ENCODE measurements around the gene CFDP1. TPM values are rescaled to one million over a fixed set of nuclear protein-coding genes. Genes with fewer than 3 reads are reported as not detected.

Gene CFDP1
- total RNA-seq, 4 donors from 2014 or later, result 42.4 to 49.5 (median 44.0) TPM

GRCh38 chr16:75250089-75250808, 183.1 kb downstream of the CFDP1 start:
- H3K27ac ChIP-seq (replicated peaks in 1 of 4), result peak overlapping the region; percentile 90 to 95 (median 92)
- H3K27me3 ChIP-seq, result no peaks in the 10 kb centered on the region
- intact Hi-C loops (cut with DNase I), result loop anchor here (2.0 kb wide), 1 partner anchor 17 kb away; no protein-coding TSS in a partner anchor
- 12% methylated on average over 7 of the region's 29 CpGs for WGBS
- no peak for TF ChIP-seq CTCF (IDR thresholded peaks at IDR 0.05)
- no peak for TF ChIP-seq POLR2AphosphoS5 (IDR thresholded peaks at IDR 0.05)
- TF ChIP-seq EP300 (IDR thresholded peaks at IDR 0.05), result no peak
- TF ChIP-seq POLR2A (IDR thresholded peaks at IDR 0.05; ENCODE audit: low read depth), result no peak
- peaks cover 90 to 99% (median 97%) of the 10 kb centered on the region in 4 donors for H3K4me1 ChIP-seq
- no peaks in the 10 kb centered on the region for H3K36me3 ChIP-seq
- H3K4me3 ChIP-seq, result peak overlapping the region; percentile 74 to 84 (median 77)
- no peaks in the 10 kb centered on the region for H3K9me3 ChIP-seq
- DNase-seq (ENCODE audit: extremely low spot score), result no peak

- H3K27me3 ChIP-seq, result no peaks in the 10 kb centered on the region
- H3K27ac ChIP-seq (replicated peaks in 1 of 4), result peak overlapping the region; percentile 90 to 95 (median 92)
- H3K9me3 ChIP-seq, result no peaks in the 10 kb centered on the region
- WGBS, result 56% methylated on average over 3 of the region's 5 CpGs
- H3K4me1 ChIP-seq, result peaks cover 90 to 99% (median 97%) of the 10 kb centered on the region in 4 donors
- DNase-seq (ENCODE audit: extremely low spot score), result no peak
- intact Hi-C loops (cut with DNase I), result no loop called here
- H3K36me3 ChIP-seq, result no peaks in the 10 kb centered on the region
- TF ChIP-seq POLR2A (IDR thresholded peaks at IDR 0.05; ENCODE audit: low read depth), result no peak
- TF ChIP-seq EP300 (IDR thresholded peaks at IDR 0.05), result no peak
- no peak for TF ChIP-seq CTCF (IDR thresholded peaks at IDR 0.05)
- TF ChIP-seq POLR2AphosphoS5 (IDR thresholded peaks at IDR 0.05), result no peak
- peak overlapping the region in 1 of 4 donors; percentile 74 for H3K4me3 ChIP-seq
These were observed 183.9 kb downstream of the CFDP1 start for GRCh38 chr16:75249441-75249840.

GRCh38 chr16:75248536-75249380, 184.5 kb downstream of the CFDP1 start:
- H3K36me3 ChIP-seq, result no peaks in the 10 kb centered on the region
- no peak for DNase-seq (ENCODE audit: extremely low spot score)
- no peak for TF ChIP-seq POLR2AphosphoS5 (IDR thresholded peaks at IDR 0.05)
- H3K4me1 ChIP-seq, result peaks cover 90 to 99% (median 97%) of the 10 kb centered on the region in 4 donors
- H3K27me3 ChIP-seq, result no peaks in the 10 kb centered on the region
- intact Hi-C loops (cut with DNase I), result no loop called here
- H3K4me3 ChIP-seq, result peak overlapping the region in 1 of 4 donors; percentile 74
- H3K9me3 ChIP-seq, result no peaks in the 10 kb centered on the region
- H3K27ac ChIP-seq (replicated peaks in 1 of 4), result peak overlapping the region; percentile 88 to 95 (median 91)
- WGBS, result 81% methylated on average over 15 of the region's 17 CpGs

- peak overlapping the region; percentile 88 to 95 (median 91) for H3K27ac ChIP-seq (replicated peaks in 1 of 4)
These were observed 185.2 kb downstream of the CFDP1 start for GRCh38 chr16:75248142-75248535.

More at GRCh38 chr16:75248142-75248535, 185.2 kb downstream of the CFDP1 start:
- no peaks in the 10 kb centered on the region for H3K9me3 ChIP-seq
- TF ChIP-seq CTCF (IDR thresholded peaks at IDR 0.05), result no peak
- no peak for TF ChIP-seq POLR2A (IDR thresholded peaks at IDR 0.05; ENCODE audit: low read depth)
- no peak for TF ChIP-seq EP300 (IDR thresholded peaks at IDR 0.05)
- no peak for TF ChIP-seq POLR2AphosphoS5 (IDR thresholded peaks at IDR 0.05)
- no peak for DNase-seq (ENCODE audit: extremely low spot score)
- intact Hi-C loops (cut with DNase I), result no loop called here
- peaks cover 0 to under 1% (median 0%) of the 10 kb centered on the region in 4 donors for H3K36me3 ChIP-seq
- no peak overlapping the region for H3K4me3 ChIP-seq
- H3K27me3 ChIP-seq, result no peaks in the 10 kb centered on the region
- WGBS, result 71% methylated on average over 12 of the region's 13 CpGs
- H3K4me1 ChIP-seq, result peaks cover 90 to 99% (median 97%) of the 10 kb centered on the region in 4 donors
